Measurements from ENCODE around the gene C1orf159.

C1orf159 gene

DNA sequence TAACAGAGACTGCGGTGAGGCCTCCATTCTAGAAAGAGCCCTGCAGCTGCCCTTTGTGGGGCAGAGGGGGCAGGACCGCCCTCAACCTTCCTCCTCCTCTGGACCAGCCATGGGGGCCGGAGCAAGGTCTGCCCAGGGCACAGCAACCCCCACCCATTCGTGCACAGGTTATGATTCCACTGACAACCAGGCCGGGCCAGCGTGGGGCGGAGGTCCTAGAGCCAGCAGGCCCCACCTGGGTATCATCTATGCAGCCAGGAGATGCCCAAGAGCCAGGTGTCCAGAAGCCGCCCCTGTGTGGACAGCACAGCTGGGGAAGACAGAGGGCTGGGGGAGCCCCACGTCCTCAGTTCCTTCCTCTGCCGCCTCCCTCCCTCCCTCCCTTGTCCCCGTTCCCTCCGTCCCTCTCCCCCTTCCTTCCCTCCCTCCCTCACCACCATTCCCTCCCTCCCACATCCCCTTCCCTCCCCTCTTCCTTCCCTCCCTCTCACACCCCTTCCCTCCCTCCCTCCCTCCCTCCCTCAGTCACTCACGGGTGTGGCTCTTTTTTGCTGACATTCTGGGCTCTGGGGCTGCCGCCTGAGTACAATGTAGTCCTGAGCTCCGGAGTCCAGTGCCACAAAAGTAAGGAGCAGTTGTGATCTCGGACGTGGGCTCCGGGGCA, 54.1 kb downstream of the C1orf159 start:
- ChIA-PET CTCF (interaction anchor here (0.6 to 3.6 kb wide), 5 partner anchors 32 to 189 kb away, joined by 3 to 13 read pairs (median 4); no protein-coding TSS in a partner anchor), POLR2A (interaction anchor here (1.2 kb wide), 1 partner anchor 18 kb away, joined by 3 read pairs; no protein-coding TSS in a partner anchor)
- TF ChIP-seq, protein P1, sequence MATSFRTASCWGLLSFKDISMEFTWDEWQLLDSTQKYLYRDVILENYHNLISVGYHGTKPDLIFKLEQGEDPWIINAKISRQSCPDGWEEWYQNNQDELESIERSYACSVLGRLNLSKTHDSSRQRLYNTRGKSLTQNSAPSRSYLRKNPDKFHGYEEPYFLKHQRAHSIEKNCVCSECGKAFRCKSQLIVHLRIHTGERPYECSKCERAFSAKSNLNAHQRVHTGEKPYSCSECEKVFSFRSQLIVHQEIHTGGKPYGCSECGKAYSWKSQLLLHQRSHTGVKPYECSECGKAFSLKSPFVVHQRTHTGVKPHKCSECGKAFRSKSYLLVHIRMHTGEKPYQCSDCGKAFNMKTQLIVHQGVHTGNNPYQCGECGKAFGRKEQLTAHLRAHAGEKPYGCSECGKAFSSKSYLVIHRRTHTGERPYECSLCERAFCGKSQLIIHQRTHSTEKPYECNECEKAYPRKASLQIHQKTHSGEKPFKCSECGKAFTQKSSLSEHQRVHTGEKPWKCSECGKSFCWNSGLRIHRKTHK (tag by site-specific recombination; IDR thresholded peaks at IDR 0.05) = no peak
- TF ChIP-seq GFI1B (tag by site-specific recombination; IDR thresholded peaks at IDR 0.05) = no peak
- TF ChIP-seq, protein P2, sequence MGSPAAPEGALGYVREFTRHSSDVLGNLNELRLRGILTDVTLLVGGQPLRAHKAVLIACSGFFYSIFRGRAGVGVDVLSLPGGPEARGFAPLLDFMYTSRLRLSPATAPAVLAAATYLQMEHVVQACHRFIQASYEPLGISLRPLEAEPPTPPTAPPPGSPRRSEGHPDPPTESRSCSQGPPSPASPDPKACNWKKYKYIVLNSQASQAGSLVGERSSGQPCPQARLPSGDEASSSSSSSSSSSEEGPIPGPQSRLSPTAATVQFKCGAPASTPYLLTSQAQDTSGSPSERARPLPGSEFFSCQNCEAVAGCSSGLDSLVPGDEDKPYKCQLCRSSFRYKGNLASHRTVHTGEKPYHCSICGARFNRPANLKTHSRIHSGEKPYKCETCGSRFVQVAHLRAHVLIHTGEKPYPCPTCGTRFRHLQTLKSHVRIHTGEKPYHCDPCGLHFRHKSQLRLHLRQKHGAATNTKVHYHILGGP (tag by site-specific recombination; IDR thresholded peaks at IDR 0.05) = no peak
- no peak for TF ChIP-seq ZNF514 (tag by site-specific recombination; IDR thresholded peaks at IDR 0.05)
- peak; percentile 35; the same call in 1 of the 2 replicates for TF ChIP-seq WT1 (tag by site-specific recombination; IDR thresholded peaks at IDR 0.05)
- TF ChIP-seq KLF1 (tag by site-specific recombination; IDR thresholded peaks at IDR 0.05) = peak; percentile 19; the same call in 1 of the 2 replicates
- no peak for TF ChIP-seq ZNF837 (tag by site-specific recombination; IDR thresholded peaks at IDR 0.05)
- TF ChIP-seq ZNF548 (tag by site-specific recombination; IDR thresholded peaks at IDR 0.05) = no peak
- TF ChIP-seq, protein P3, sequence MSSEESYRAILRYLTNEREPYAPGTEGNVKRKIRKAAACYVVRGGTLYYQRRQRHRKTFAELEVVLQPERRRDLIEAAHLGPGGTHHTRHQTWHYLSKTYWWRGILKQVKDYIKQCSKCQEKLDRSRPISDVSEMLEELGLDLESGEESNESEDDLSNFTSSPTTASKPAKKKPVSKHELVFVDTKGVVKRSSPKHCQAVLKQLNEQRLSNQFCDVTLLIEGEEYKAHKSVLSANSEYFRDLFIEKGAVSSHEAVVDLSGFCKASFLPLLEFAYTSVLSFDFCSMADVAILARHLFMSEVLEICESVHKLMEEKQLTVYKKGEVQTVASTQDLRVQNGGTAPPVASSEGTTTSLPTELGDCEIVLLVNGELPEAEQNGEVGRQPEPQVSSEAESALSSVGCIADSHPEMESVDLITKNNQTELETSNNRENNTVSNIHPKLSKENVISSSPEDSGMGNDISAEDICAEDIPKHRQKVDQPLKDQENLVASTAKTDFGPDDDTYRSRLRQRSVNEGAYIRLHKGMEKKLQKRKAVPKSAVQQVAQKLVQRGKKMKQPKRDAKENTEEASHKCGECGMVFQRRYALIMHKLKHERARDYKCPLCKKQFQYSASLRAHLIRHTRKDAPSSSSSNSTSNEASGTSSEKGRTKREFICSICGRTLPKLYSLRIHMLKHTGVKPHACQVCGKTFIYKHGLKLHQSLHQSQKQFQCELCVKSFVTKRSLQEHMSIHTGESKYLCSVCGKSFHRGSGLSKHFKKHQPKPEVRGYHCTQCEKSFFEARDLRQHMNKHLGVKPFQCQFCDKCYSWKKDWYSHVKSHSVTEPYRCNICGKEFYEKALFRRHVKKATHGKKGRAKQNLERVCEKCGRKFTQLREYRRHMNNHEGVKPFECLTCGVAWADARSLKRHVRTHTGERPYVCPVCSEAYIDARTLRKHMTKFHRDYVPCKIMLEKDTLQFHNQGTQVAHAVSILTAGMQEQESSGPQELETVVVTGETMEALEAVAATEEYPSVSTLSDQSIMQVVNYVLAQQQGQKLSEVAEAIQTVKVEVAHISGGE (tag by site-specific recombination; conservative IDR thresholded peaks at IDR 0.05; ENCODE audit: low read depth) = no peak
- no peak for TF ChIP-seq ZNF558 (tag by site-specific recombination; IDR thresholded peaks at IDR 0.05)
- peak; percentile 16; the same call in 1 of the 2 replicates for TF ChIP-seq KLF17 (tag by site-specific recombination; IDR thresholded peaks at IDR 0.05)
- TF ChIP-seq, protein P4, sequence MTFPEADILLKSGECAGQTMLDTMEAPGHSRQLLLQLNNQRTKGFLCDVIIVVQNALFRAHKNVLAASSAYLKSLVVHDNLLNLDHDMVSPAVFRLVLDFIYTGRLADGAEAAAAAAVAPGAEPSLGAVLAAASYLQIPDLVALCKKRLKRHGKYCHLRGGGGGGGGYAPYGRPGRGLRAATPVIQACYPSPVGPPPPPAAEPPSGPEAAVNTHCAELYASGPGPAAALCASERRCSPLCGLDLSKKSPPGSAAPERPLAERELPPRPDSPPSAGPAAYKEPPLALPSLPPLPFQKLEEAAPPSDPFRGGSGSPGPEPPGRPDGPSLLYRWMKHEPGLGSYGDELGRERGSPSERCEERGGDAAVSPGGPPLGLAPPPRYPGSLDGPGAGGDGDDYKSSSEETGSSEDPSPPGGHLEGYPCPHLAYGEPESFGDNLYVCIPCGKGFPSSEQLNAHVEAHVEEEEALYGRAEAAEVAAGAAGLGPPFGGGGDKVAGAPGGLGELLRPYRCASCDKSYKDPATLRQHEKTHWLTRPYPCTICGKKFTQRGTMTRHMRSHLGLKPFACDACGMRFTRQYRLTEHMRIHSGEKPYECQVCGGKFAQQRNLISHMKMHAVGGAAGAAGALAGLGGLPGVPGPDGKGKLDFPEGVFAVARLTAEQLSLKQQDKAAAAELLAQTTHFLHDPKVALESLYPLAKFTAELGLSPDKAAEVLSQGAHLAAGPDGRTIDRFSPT (tag by site-specific recombination; IDR thresholded peaks at IDR 0.05) = 0 out of 2 replicates have a peak, but pooled peaks have one; percentile 35
- no peak for TF ChIP-seq ZNF776 (tag by site-specific recombination; IDR thresholded peaks at IDR 0.05; ENCODE audit: borderline replicate concordance)
- no peak for TF ChIP-seq ZNF561 (tag by site-specific recombination; IDR thresholded peaks at IDR 0.05; ENCODE audit: borderline replicate concordance)
- no peak for TF ChIP-seq ZNF350 (tag by site-specific recombination; IDR thresholded peaks at IDR 0.05)
- no peak for TF ChIP-seq ZNF585B (tag by site-specific recombination; IDR thresholded peaks at IDR 0.05)
- TF ChIP-seq ZNF248 (tag by site-specific recombination; IDR thresholded peaks at IDR 0.05) = no peak
- TF ChIP-seq SETDB1 (IDR thresholded peaks at IDR 0.05; ENCODE audit: insufficient read length, low read length) = no peak
- TF ChIP-seq ZNF184 (tag by site-specific recombination; IDR thresholded peaks at IDR 0.05) = no peak
- no peaks in the 10 kb centered on the region for H3K9me3 ChIP-seq (ENCODE audit: control insufficient read depth, insufficient read depth, low read depth, low read length)
- no peak overlapping the region for H3K4me3 ChIP-seq (ENCODE audit: low read depth, low read length)
- no peaks in the 10 kb centered on the region for H3K36me3 ChIP-seq (ENCODE audit: control insufficient read depth in 2 of 2, insufficient read depth in 1 of 2, low read length in 2 of 2)
- no peak overlapping the region for H3K27ac ChIP-seq (ENCODE audit: extremely low read depth, low read depth, low read length)
- 0 out of 2 replicates have a peak, but pooled peaks cover 5% of the 10 kb centered on the region for H3K4me1 ChIP-seq (ENCODE audit: control insufficient read depth, insufficient read depth, low read length)
